ENCODE data around the gene CREG1.
"Not testable (repeated sequence)": the region's sequence is repeated elsewhere in the genome, so short reads cannot be mapped to it uniquely, and the experiment has no call there.

CREG1 gene

GRCh38 chr1:167564612-167565270, 11.2 kb upstream of the CREG1 start:
- DNase-seq (ENCODE audit: low read depth in 2 of 2): no peak

- no peak for DNase-seq (ENCODE audit: low read depth in 2 of 2)
These were observed 10.2 kb upstream of the CREG1 start for GRCh38 chr1:167563579-167564246.

DNA sequence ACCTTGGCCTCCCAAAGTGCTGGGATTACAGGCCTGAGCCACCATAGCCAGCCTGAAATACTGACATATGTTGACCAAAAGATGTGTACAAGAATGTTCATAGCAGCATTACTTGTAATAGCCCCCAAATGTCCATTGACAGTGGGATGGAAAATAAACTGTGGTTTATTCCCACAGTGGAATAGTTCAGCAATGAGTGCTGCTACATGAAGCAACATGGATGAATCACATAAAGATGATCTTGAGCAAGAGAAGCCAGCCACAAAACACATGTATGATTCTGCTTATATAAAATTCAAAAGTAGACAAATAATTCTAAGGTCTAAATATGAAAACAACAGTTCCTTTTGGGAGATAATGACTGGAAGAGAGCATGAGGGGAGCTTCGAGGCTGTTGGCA, 9.1 kb upstream of the CREG1 start:
- DNase-seq (ENCODE audit: low read depth in 2 of 2): no peak

- no peak for DNase-seq (ENCODE audit: low read depth in 2 of 2)
These were observed 8.2 kb upstream of the CREG1 start for GRCh38 chr1:167561753-167562152.

DNA sequence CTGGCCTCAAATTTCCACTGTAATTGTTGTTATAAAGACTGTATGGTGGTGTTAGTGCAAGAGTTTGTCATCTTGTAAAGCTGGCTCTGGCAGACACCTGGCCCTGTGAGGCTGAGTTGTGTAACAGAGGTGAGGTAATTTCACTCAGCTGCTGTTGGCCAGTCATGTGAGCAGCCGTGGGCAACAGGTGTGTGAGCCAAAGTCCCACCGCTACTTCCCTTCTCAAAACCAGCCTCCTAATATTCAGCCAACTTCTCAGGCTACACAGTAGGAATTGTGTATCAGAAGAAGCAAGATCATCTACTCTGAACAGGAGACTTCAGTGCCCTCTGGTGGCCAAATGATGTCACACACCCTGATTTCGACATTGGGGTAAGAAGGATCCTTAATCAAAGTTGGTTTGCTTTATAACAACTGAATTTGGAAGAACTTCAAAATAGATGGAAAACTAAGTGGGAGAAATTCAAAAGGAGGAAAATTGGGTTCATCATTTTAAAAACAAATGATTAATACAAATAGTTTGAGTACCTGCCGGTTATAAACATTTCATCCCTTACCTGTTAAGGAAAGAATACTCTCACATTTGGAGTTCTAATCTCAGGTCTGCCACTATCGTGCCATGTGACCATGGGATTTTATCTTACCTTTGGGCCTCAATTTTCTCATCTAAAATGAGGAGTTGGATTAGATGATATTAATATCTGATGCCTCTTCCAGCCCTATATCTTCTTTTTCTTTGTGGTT, 2.6 kb upstream of the CREG1 start:
- DNase-seq (ENCODE audit: low read depth in 2 of 2): peak; percentile 68 to 72

- DNase-seq (ENCODE audit: low read depth in 2 of 2): not testable (repeated sequence)
These were observed 1.5 kb upstream of the CREG1 start for GRCh38 chr1:167555072-167555471.

DNA sequence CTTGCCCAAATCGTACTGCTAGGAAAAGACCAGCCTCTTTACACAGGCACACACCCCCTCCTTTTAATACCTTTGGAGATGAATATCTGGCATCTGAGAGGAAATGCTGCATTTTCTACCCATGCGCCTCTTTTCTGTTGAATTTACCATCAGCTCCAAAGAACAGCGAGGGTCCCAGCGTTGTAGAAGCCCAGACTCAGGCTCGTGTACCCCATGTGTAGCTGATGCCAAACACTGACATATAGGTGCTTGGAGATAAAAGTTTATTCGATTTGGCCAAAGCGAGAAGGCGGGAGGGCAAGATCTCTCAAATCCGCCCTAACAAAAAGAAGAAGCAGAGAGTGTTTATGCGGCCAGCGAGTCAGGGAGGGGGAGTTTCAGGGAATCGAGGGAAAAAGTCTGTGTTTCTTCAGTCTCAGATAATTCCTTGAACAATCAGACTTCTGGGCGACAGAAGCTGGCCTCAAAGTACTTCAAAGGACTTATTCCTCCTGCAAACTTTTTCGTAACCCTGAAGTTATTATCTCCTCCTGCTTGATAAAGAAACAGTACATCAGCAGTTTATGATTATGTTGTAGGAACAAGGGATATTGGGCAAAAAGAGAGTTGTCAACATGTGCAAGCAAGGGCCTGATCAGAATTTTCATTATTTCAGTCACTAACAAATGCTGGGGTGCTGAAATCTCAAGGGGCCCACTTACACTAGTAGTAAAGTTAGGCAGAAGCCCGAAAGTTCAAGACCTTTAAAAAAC, 642 bp upstream of the CREG1 start:
- DNase-seq (ENCODE audit: low read depth in 2 of 2): no peak

GRCh38 chr1:167551362-167551761, 2.2 kb downstream of the CREG1 start:
- DNase-seq (ENCODE audit: low read depth in 2 of 2): no peak

DNA sequence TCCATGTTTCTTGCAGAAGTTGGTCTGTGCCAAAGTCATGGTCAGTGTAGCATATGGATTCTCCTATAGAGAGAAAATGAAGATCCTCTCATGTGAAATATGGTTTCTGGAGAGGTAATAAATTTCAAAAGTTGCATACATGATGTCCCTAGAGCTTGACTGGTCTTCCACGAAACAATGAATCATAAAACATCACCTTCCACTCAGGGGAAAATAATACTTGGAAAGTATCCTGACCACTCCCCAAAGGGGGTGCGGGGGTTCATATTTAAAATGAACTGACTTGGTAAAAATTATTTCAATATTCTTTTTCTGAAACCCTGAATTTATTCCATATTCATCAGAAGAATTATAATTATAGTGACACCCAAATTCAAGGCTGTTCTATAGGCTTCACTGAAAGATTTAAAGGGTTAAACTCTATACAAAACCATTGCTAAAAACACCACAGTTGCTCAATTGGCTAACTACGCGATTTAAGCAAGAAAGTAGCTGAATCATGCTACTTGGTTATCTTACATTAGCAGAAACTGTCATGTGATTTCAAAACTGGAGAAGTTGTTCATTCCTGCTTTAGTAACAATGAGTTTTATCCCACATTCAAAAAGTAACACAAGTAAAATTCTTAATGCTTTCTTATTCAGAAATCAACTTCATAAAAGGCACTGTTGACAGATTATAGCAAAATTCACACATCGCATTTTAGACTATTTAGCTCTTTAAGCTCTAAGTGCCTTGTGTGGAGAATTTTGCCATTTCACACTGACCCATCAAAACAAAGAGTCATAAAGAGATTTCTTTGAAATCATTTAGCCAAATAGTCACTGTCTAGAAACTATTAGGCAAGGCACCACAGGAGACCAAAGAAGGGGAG, 5.3 kb downstream of the CREG1 start:
- DNase-seq (ENCODE audit: low read depth in 2 of 2): no peak

DNA sequence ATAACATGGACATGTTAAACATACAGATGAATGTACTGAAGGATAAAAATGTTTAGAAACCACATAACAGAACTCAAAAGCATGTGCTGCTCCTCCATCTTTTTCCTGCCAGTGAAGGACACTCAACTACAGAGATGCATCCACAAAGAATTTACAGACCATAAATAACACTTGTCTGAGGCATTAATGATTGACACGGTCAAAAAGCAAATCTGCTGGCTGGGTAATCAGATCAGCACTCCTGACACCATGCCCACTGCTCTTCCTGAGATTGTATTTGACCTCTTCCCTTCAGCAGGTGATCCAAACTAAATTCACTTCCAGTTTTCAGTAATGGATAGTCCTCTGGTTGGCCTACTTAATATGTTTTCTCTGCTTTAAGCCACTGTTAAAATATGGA, 6.6 kb downstream of the CREG1 start:
- no peak for DNase-seq (ENCODE audit: low read depth in 2 of 2)

- no peak for DNase-seq (ENCODE audit: low read depth in 2 of 2)
These were observed 8.2 kb downstream of the CREG1 start for GRCh38 chr1:167545349-167545748.

GRCh38 chr1:167544447-167545093, 9.0 kb downstream of the CREG1 start:
- DNase-seq (ENCODE audit: low read depth in 2 of 2): no peak

DNA sequence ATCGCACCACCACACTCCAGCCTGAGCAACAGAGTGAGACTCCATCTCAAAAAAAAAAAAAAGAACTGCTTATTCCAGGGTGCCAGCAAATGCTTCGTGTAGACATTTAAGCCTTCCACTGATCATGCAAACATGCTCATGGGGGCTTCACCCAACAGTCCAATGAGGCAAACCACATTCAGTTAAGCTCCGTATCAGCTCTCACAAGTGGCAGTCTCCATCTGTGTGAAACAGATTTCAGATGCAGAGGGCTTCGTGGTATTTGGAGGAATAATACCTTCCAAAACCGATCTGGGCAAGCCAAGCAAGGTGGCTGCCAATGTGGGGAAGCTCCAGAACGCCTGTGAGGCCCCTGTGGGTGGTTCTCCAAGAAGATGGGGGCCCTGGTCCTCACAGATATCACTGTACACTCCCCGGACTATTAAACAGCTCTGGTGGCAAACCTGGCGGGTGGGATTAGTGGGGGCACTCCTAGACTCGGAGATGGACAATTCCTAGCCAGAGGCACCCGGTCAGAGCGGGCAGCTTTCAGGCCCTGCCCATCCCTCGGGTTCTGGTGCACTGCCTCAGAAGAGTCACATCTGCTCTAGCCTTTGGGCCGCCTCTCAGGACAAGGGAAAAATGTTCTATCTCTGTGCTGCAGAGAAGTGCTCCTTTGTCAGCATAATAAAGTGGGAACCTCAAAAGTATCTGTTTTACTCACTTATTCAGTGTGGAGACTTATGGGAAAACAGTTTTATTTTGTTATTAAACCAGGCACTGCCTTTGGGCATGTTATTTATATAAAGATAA, 10.2 kb downstream of the CREG1 start:
- no peak for DNase-seq (ENCODE audit: low read depth in 2 of 2)

- DNase-seq (ENCODE audit: low read depth in 2 of 2): no peak
These were observed 11.2 kb downstream of the CREG1 start for GRCh38 chr1:167542109-167543032.

DNA sequence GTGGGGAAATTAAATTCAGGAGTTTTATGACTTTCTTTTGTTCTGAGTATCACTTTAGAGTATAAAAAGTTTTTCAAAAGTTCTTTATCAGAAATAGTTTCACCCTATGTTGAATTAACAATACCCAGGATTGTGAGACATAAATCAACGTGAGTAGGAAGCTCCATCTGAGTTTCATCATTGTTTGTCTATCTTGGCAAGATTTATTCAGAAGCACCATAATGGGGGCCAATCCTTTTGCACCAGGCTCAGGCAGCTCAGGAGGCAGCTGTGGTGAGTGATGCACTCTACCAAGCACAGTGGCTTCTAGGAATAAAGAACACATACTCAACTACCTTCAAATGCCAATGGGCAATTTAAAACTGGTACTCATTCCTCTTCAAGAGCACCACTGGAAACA, 12.0 kb downstream of the CREG1 start:
- DNase-seq (ENCODE audit: low read depth in 2 of 2): no peak

- no peak for DNase-seq (ENCODE audit: low read depth in 2 of 2)
These were observed 12.6 kb downstream of the CREG1 start for GRCh38 chr1:167541003-167541402.

DNA sequence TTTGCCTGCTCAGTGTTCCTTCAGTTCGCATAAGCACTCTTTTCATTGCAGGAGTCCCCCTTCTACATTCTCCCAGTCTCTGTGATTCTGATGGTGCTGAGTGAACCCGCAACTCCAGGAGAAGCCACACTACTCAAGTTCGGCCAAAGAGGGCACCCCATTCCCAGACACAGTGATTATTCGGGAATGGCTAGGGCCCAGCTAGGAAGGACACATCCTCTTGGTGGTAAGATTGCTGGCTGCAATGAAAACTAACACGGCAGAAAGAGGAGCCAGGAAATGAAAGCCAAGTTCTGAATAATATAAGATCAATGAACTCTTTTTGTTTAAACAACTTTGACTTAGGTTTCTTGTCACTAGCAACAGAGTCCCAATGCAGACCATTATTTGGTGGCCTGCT, 14.9 kb downstream of the CREG1 start:
- no peak for DNase-seq (ENCODE audit: low read depth in 2 of 2)

GRCh38 chr1:167533851-167534300, 19.7 kb downstream of the CREG1 start:
- peak in 1 of 2 donors; percentile 57 for DNase-seq (ENCODE audit: low read depth in 2 of 2)
